OCI-LY1 (cell line): ENCODE measurements around the gene STUM.

Source experiments
- CTCF ChIP-seq: fragments of 200-600 bp; sonication (generic), shearing (Covaris generic); IDR thresholded peaks from 2 replicates; pipeline ENCODE4 v1.5.1; 2017; ENCODE audit warnings: mild to moderate bottlenecking, antibody characterized with exemption, low read length, moderate library complexity, mixed read lengths
- EZH2 ChIP-seq: fragments of 200-600 bp; sonication (generic), shearing (Covaris generic); IDR thresholded peaks from 2 replicates; pipeline ENCODE4 v1.8.0; 2017; ENCODE audit warnings: borderline replicate concordance, mixed run types, mild to moderate bottlenecking, antibody characterized with exemption, low read length, moderate library complexity, mixed read lengths

- TF ChIP-seq CTCF (no peak), EZH2 (no peak)
These were observed 76.0 kb downstream of the STUM start for GRCh38 chr1:226624526-226624925.
